H1 (cell line): ENCODE measurements around the gene MFAP3L. TPM values are rescaled to one million over a fixed set of nuclear protein-coding genes. Genes with fewer than 3 reads are reported as not detected.

Experiments used
- NRF1 ChIP-seq: IDR thresholded peaks from 2 replicates; pipeline ENCODE4 v1.6.1; 2011; ENCODE audit warnings: mild to moderate bottlenecking, low read depth, low read length, improper control_type of control experiment
- polyA plus RNA-seq, 7 experiments: library from polyadenylated mRNA; depleted of rRNA in 3 of 7; stranded (reverse) in 5 of 7; unstranded in 2 of 7; fragments of >200 nt in 5 of 7; fragments of 200-250 nt in 2 of 7; gene quantifications; 1 replicate in 5 of 7; 2 replicates in 1 of 7; 4 replicates in 1 of 7; pipeline versions ENCODE4 v1.2.1 to v1.2.3, GENCODE V29; 2011 to 2013; ENCODE audit warnings: missing spikeins in 2 of 7, mixed read lengths in 2 of 7
- total RNA-seq: library from RNA; stranded (reverse); fragmentation: NEBNext Ultra II Directional; extraction: Animal tissue kit (Norgen Biotek cat#: 25700); gene quantifications from 2 replicates; pipeline ENCODE4 v1.2.1, GENCODE V29; 2021

Gene MFAP3L
- total and polyA plus RNA-seq, 2 of the 8 experiments (the other 6 are each of a cell fraction or from before 2014, with no cell fraction given) = 7.0 to 9.8 TPM

DNA sequence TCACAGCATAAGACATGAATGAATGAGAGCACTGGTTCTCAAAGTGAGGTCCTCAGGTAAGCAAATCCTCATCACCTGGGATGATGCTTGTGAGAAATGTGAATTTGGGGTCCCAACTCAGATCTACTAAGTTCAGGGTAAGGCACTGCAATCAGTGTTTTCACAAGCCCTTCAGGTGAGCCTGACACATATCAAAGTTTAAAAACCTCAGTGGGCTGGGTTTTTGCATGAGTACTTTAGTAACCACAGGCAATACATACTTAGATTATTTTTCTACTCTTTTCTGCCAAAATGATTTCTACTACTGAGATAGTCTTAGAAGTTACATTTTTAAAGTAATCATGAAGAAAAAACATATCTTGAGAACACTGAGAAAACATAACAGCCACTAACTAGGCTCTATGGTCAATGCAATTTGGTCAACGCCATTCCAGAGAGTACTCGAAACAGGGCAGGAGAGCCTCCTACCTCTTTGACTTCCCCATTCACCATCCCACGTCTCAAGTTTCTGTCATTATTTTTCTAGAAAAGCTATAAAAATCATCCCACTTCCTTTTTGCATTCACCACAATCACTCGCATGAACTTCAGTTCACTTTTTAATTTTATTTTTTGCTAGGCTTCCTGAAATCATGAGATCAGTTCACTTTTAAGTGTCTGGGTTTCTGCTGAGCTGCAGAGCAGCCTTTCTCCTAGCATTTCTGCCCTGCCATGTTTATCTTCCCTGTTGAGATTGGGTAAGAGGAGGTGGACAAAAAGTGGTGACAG, 73.8 kb downstream of the MFAP3L start (continued):
- no peak for TF ChIP-seq NRF1
